IMR-90 (cell line): Measurements from ENCODE around the gene NET1. TPM values are rescaled to one million over a fixed set of nuclear protein-coding genes. Genes with fewer than 3 reads are reported as not detected.

Source experiments
- ATAC-seq: fragments of 200-7000 bp; cut with Tn5 transposase; 2 replicates; pipeline ENCODE4 v1.9.1; 2020; ENCODE audit warnings: low read depth, mild to moderate bottlenecking, moderate library complexity
- BruUV-seq: library from RNA; stranded (reverse); fragments of 400-500 nt; replicated peaks from 2 replicates; lab custom pipeline; 2021; lab: Mats Ljungman, UMichigan
- CTCF ChIA-PET: fragments of 300-600 bp; formaldehyde crosslinking; extraction: SDS; loops from one replicate; lab custom pipeline; 2021; ENCODE audit warnings: antibody characterized with exemption; lab: Yijun Ruan, JAX
- POLR2A ChIA-PET: fragments of 300-600 bp; sonication (Branson Sonifier 250); formaldehyde crosslinking; loops from one replicate; lab custom pipeline; 2022; ENCODE audit warnings: antibody characterized with exemption; ENCODE audit not compliant: unreplicated experiment; lab: Charles Lee
- DNase-seq: peaks from one replicate; pipeline ENCODE4 v3.0.0; 2013
- H2AFZ ChIP-seq: replicated peaks from 2 replicates; pipeline ENCODE3; 2013; ENCODE audit warnings: low read length, mild to moderate bottlenecking; ENCODE audit not compliant: poor library complexity
- H2AK5ac ChIP-seq: 2 replicates; pipeline ENCODE4 v1.6.1; 2013; ENCODE audit warnings: low read depth, low read length, inconsistent platforms
- H2AK9ac ChIP-seq: replicated peaks from 2 replicates; pipeline ENCODE3; 2013; ENCODE audit warnings: mild to moderate bottlenecking, low read depth, low read length, moderate library complexity; ENCODE audit not compliant: poor library complexity
- H2BK120ac ChIP-seq: 2 replicates; pipeline ENCODE4 v1.6.1; 2013; ENCODE audit warnings: low read depth, low read length, inconsistent platforms
- H2BK15ac ChIP-seq: 3 replicates; pipeline ENCODE4 v1.6.1; 2013; ENCODE audit warnings: low read depth, low read length, inconsistent platforms
- H2BK20ac ChIP-seq: 2 replicates; pipeline ENCODE4 v1.6.1; 2013; ENCODE audit warnings: low read depth, mild to moderate bottlenecking, inconsistent platforms, low read length, moderate library complexity
- H2BK5ac ChIP-seq: 2 replicates; pipeline ENCODE4 v1.6.1; 2013; ENCODE audit warnings: mild to moderate bottlenecking, low read depth, low read length, inconsistent platforms; ENCODE audit not compliant: poor library complexity, severe bottlenecking
- H3K14ac ChIP-seq: replicated peaks from 2 replicates; pipeline ENCODE4 v1.6.1; 2013; ENCODE audit warnings: low read depth, low read length, inconsistent platforms
- H3K18ac ChIP-seq: 2 replicates; pipeline ENCODE4 v1.6.1; 2013; ENCODE audit warnings: low read depth, low read length, control low read depth
- H3K23ac ChIP-seq: 2 replicates; pipeline ENCODE4 v1.6.1; 2013; ENCODE audit warnings: low read depth, low read length, inconsistent platforms
- H3K27ac ChIP-seq: 2 replicates; pipeline ENCODE4 v1.5.1; 2013; ENCODE audit warnings: mild to moderate bottlenecking, control low read depth, low read length; ENCODE audit not compliant: insufficient read depth
- H3K27me3 ChIP-seq: 2 replicates; pipeline ENCODE4 v1.6.1; 2013; ENCODE audit warnings: low read length; ENCODE audit not compliant: control insufficient read depth, insufficient read depth
- H3K36me3 ChIP-seq: 2 replicates; pipeline ENCODE4 v1.6.1; 2013; ENCODE audit warnings: low read length, mixed read lengths; ENCODE audit not compliant: control insufficient read depth, insufficient read depth
- H3K4ac ChIP-seq: 2 replicates; pipeline ENCODE4 v1.6.1; 2013; ENCODE audit warnings: low read depth, low read length, inconsistent platforms
- H3K4me1 ChIP-seq: 2 replicates; pipeline ENCODE4 v1.6.1; 2013; ENCODE audit warnings: low read length, mixed read lengths; ENCODE audit not compliant: control insufficient read depth, insufficient read depth
- H3K4me2 ChIP-seq: 2 replicates; pipeline ENCODE4 v1.6.1; 2013; ENCODE audit warnings: low read depth, mild to moderate bottlenecking, control low read depth, low read length, moderate library complexity
- H3K4me3 ChIP-seq: 2 replicates; pipeline ENCODE4 v1.5.1; 2013; ENCODE audit warnings: low read depth, mild to moderate bottlenecking, control low read depth, low read length, moderate library complexity; ENCODE audit not compliant: insufficient read depth
- H3K56ac ChIP-seq: 2 replicates; pipeline ENCODE4 v1.6.1; 2013; ENCODE audit warnings: low read length, inconsistent platforms; ENCODE audit not compliant: insufficient read depth; ENCODE audit errors: extremely low read depth
- H3K79me1 ChIP-seq, 2 experiments: 2 replicates each; pipeline ENCODE4 v1.6.1; 2013; ENCODE audit warnings: low read length in 2 of 2, inconsistent platforms in 1 of 2, low read depth in 1 of 2
- H3K9ac ChIP-seq: 2 replicates; pipeline ENCODE4 v1.6.1; 2013; ENCODE audit warnings: low read depth, low read length, control low read depth
- H3K9me1 ChIP-seq: 2 replicates; pipeline ENCODE4 v1.6.1; 2013; ENCODE audit warnings: low read length, inconsistent platforms; ENCODE audit not compliant: insufficient read depth
- H3K9me3 ChIP-seq: 2 replicates; pipeline ENCODE4 v1.6.1; 2013; ENCODE audit warnings: low read length; ENCODE audit not compliant: control insufficient read depth, insufficient read depth
- H4K20me1 ChIP-seq: 2 replicates; pipeline ENCODE4 v1.6.1; 2013; ENCODE audit warnings: low read length, inconsistent platforms; ENCODE audit not compliant: insufficient read depth
- H4K5ac ChIP-seq: 2 replicates; pipeline ENCODE4 v1.6.1; 2013; ENCODE audit warnings: mild to moderate bottlenecking, low read depth, low read length, control low read depth
- H4K8ac ChIP-seq, 2 experiments: 2 replicates each; pipeline ENCODE4 v1.6.1; 2013; ENCODE audit warnings: low read depth in 2 of 2, low read length in 2 of 2, control low read depth in 1 of 2, inconsistent platforms in 1 of 2
- H4K91ac ChIP-seq: 2 replicates; pipeline ENCODE4 v1.6.1; 2013; ENCODE audit warnings: low read depth, low read length, inconsistent platforms; ENCODE audit not compliant: insufficient read depth
- BHLHE40 ChIP-seq: fragments of 150-350 bp; IDR thresholded peaks from 2 replicates; pipeline ENCODE4 v1.6.1; 2016; ENCODE audit warnings: mild to moderate bottlenecking, low read depth, low read length
- CHD1 ChIP-seq: IDR thresholded peaks from 2 replicates; pipeline ENCODE4 v1.6.1; 2012; ENCODE audit warnings: low read depth, low read length, improper control_type of control experiment
- CTCF ChIP-seq: conservative IDR thresholded peaks from 2 replicates; pipeline ENCODE4 v1.5.1; 2012; ENCODE audit warnings: mild to moderate bottlenecking, low read depth, low read length, improper control_type of control experiment
- FOS ChIP-seq: fragments of 150-350 bp; IDR thresholded peaks from 2 replicates; pipeline ENCODE4 v1.6.1; 2016; ENCODE audit warnings: low read depth, low read length
- MAZ ChIP-seq: IDR thresholded peaks from 2 replicates; pipeline ENCODE4 v1.6.1; 2012; ENCODE audit warnings: low read depth, mild to moderate bottlenecking, low read length, improper control_type of control experiment, moderate library complexity, borderline replicate concordance
- MXI1 ChIP-seq: IDR thresholded peaks from 2 replicates; pipeline ENCODE4 v1.6.1; 2012; ENCODE audit warnings: low read depth, mild to moderate bottlenecking, low read length, moderate library complexity, borderline replicate concordance
- NFE2L2 ChIP-seq: fragments of 150-350 bp; IDR thresholded peaks from 2 replicates; pipeline ENCODE4 v1.6.1; 2016; ENCODE audit warnings: low read depth, mild to moderate bottlenecking, low read length
- POLR2A ChIP-seq: IDR thresholded peaks from 2 replicates; pipeline ENCODE4 v1.6.1; 2012; ENCODE audit warnings: mild to moderate bottlenecking, low read depth, low read length
- RAD21 ChIP-seq: IDR thresholded peaks from 2 replicates; pipeline ENCODE4 v1.6.1; 2012; ENCODE audit warnings: low read length, improper control_type of control experiment
- RCOR1 ChIP-seq: IDR thresholded peaks from 2 replicates; pipeline ENCODE4 v1.6.1; 2012; ENCODE audit warnings: mild to moderate bottlenecking, low read length, improper control_type of control experiment; ENCODE audit not compliant: insufficient replicate concordance
- RFX5 ChIP-seq: IDR thresholded peaks from 2 replicates; pipeline ENCODE4 v1.8.0; 2012; ENCODE audit warnings: low read depth, mild to moderate bottlenecking, low read length, moderate library complexity
- SMC3 ChIP-seq: fragments of 150-350 bp; IDR thresholded peaks from 2 replicates; pipeline ENCODE4 v1.6.1; 2016; ENCODE audit warnings: low read depth, mild to moderate bottlenecking, antibody characterized with exemption, low read length, moderate library complexity
- USF2 ChIP-seq: fragments of 150-350 bp; IDR thresholded peaks from 2 replicates; pipeline ENCODE4 v1.6.1; 2017; ENCODE audit warnings: mild to moderate bottlenecking, antibody characterized with exemption, low read length, low read depth
- WGBS, 2 experiments: methylation state at CpG; one replicate each; pipeline versions ENCODE4 v1.1.5 to v1.1.7; 2013; ENCODE audit warnings: missing lambda C conversion rate in 2 of 2; ENCODE audit not compliant: insufficient read length in 1 of 2; ENCODE audit errors: extremely low coverage in 2 of 2; 5-methylcytosine and 5-hydroxymethylcytosine counted together
- dilution Hi-C: fragments of 300-500 bp; cut with HindIII; formaldehyde crosslinking; loops from one replicate; pipeline ENCODE4 v1.14.3; 2018; ENCODE audit warnings: low sequenced_read_pairs; ENCODE audit not compliant: unreplicated experiment
- in situ Hi-C: fragments of 300-500 bp; cut with MboI; formaldehyde crosslinking; loops from 3 replicates; pipeline ENCODE4 v1.14.3; 2019; ENCODE audit warnings: low sequenced_read_pairs, inconsistent platforms, mixed read lengths
- intact Hi-C: fragments of 100-400 bp; cut with micrococcal nuclease; formaldehyde crosslinking; loops from 2 replicates; pipeline ENCODE4 v1.10.0; 2022
- polyA plus RNA-seq, 3 experiments: library from polyadenylated mRNA; depleted of rRNA; stranded (reverse); fragments of >200 nt; gene quantifications; 2 replicates each; pipeline ENCODE4 v1.2.3, GENCODE V29; 2012; ENCODE audit warnings: low replicate concordance in 1 of 3
- total RNA-seq: library from RNA; depleted of rRNA; stranded (reverse); fragments of >200 nt; gene quantifications from 2 replicates; pipeline ENCODE4 v1.2.3, GENCODE V29; 2012

Gene NET1
- total and polyA plus RNA-seq, 2 of the 4 experiments (the other 2 are of a cell fraction): 20.0 to 54.7 TPM

GRCh38 chr10:5447611-5448071 is 35.3 kb downstream of the NET1 start (continued):
- no peak for TF ChIP-seq MAZ

GRCh38 chr10:5448333-5449001 is 36.1 kb downstream of the NET1 start:
- dilution Hi-C loops: no loop called here
- ChIA-PET POLR2A (interaction anchor here (0.6 to 0.9 kb wide), 4 partner anchors 82 to 1540 kb away, joined by 3 to 6 read pairs (median 6); no protein-coding TSS in a partner anchor), CTCF (interaction anchor here (0.9 kb wide), 1 partner anchor 175 kb away, joined by 5 read pairs; no protein-coding TSS in a partner anchor)
- H4K91ac ChIP-seq: no peak overlapping the region
- BruUV-seq: no TSS peak
- no peak overlapping the region for H3K27ac ChIP-seq
- TF ChIP-seq USF2 (no peak), MXI1 (no peak), RFX5 (no peak), RCOR1 (no peak), CTCF (no peak), CHD1 (no peak), FOS (no peak), POLR2A (no peak), SMC3 (no peak), NFE2L2 (no peak), BHLHE40 (no peak), RAD21 (no peak)
- H4K8ac ChIP-seq: no peak overlapping the region
- H2BK15ac ChIP-seq: no peak overlapping the region
- no peak for DNase-seq
- no peak overlapping the region for H4K5ac ChIP-seq
- peak overlapping the region; percentile 35 for H2BK5ac ChIP-seq
- H2BK20ac ChIP-seq: no peak overlapping the region
- no peak overlapping the region; the same call in 1 of the 2 replicates for H2BK120ac ChIP-seq
- WGBS, 2 experiments: no CpG with 5 or more reads among the region's 4 CpGs
- H3K4me1 ChIP-seq: peaks cover 5% of the 10 kb centered on the region; the same call in 1 of the 2 replicates
- H3K4me2 ChIP-seq: peak overlapping the region; percentile 82
- in situ Hi-C loops: no loop called here
- no peak overlapping the region for H3K4ac ChIP-seq
- H2AFZ ChIP-seq: no peak overlapping the region
- H3K27me3 ChIP-seq: no peaks in the 10 kb centered on the region
- H3K18ac ChIP-seq: no peak overlapping the region
- H4K20me1 ChIP-seq: no peaks in the 10 kb centered on the region
- H3K36me3 ChIP-seq: peaks cover 5% of the 10 kb centered on the region
- H3K79me1 ChIP-seq: peaks cover 7 to 45% of the 10 kb centered on the region in 2 experiments
- H3K9ac ChIP-seq: no peak overlapping the region
- H3K9me1 ChIP-seq: no peaks in the 10 kb centered on the region
- intact Hi-C loops: loop anchor here (5.0 kb wide), 1 partner anchor 239 kb away; no protein-coding TSS in a partner anchor
- H2AK5ac ChIP-seq: no peak overlapping the region
- H2AK9ac ChIP-seq: no peak overlapping the region
- peak overlapping the region; percentile 31; the same call in 1 of the 2 replicates for H3K4me3 ChIP-seq
- H3K9me3 ChIP-seq: no peaks in the 10 kb centered on the region
- ATAC-seq: no peak
- peak overlapping the region; percentile 37; the same call in 1 of the 2 replicates for H3K23ac ChIP-seq
- no peak overlapping the region for H3K56ac ChIP-seq
- no peak overlapping the region; the same call in 1 of the 2 replicates for H3K14ac ChIP-seq
